ENCODE measurements around the gene CNP. TPM values are rescaled to one million over a fixed set of nuclear protein-coding genes. Genes with fewer than 3 reads are reported as not detected.
"Not testable (repeated sequence)": the region's sequence is repeated elsewhere in the genome, so short reads cannot be mapped to it uniquely, and the experiment has no call there.

CNP gene
- total RNA-seq, 1 experiment from 2014 or later: 75.1 TPM

DNA sequence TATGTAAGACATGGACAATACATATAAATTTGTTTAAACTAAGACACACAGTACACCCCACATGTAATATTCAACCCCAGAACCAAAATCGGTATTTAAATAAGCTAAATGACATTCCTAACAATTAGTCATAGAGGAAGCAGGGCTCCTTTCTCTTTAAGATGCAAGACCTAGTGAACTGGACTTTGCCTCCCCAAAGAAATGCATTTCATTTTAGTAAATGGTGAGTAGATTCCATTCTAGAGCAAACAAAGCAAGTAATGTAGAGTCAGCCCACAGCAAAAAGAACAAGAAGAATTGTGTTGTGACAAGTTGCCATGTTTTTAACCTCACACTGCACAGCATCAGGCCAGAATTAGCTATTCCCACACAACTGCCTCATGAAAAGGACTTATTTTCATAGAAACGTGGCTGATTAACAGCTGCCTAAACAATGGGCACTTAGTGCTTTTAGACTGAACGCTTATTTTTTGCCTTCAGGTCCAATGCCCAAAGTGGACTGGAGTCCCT lies 36.3 kb downstream of the CNP start:
- peak; percentile 61 for DNase-seq (ENCODE audit: low read depth)

DNA sequence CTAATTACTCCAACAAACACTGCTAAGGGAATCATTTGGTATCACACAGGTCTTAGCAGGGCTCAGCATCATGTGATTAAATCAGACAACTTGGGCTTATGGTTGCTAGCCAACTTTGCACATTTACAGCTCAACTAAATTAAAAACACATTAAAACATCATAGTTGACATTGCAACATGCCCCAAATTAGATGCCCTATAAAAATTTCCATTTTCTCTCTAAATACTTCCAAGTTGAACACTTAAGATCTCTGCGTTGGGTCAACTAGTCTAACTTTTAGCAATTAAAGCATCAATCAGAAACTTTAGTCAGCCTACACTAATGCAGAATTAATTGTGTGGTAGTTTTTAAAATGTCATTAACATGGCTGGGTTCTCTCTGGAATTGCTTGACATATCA lies 38.6 kb downstream of the CNP start:
- no peak for DNase-seq (ENCODE audit: low read depth)

DNA sequence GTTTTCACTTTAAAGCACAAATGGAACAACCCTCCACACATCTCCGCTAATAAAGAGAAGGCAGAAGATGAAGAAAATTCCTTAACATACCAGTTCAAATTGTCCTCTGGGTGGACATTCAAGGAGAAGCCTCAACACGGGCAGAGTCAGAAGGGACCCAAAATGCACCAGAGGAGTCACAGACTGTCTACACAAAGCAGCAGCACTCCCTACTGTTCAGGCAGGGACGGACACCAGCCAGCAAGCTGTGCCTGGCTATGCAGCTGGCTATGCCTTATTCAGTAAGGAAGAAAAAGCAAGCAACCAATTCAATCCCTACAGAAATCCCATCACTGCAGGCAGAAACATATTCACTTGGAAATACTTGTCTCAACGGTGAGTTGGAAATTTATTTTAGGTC lies 42.6 kb downstream of the CNP start:
- no peak for DNase-seq (ENCODE audit: low read depth)

DNA sequence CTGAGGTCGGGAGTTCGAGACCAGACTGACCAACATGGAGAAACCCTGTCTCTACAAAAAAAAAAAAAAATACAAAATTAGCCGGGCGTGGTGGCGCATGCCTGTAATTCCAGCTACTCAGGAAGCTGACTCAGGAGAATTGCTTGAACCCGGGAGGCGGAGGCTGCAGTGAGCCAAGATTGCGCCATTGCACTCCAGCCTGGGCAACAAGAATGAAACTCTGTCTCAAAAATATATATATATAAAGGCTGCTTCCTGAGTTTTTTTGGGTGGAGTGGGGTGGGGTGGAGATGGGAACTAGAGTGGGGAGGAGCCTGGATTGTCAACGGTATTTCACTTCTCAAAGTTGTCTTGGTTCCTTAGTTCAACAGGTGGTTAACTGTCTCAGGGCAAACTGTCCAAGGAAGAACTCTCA lies 43.7 kb downstream of the CNP start:
- peak; percentile 26 for DNase-seq (ENCODE audit: low read depth)

DNA sequence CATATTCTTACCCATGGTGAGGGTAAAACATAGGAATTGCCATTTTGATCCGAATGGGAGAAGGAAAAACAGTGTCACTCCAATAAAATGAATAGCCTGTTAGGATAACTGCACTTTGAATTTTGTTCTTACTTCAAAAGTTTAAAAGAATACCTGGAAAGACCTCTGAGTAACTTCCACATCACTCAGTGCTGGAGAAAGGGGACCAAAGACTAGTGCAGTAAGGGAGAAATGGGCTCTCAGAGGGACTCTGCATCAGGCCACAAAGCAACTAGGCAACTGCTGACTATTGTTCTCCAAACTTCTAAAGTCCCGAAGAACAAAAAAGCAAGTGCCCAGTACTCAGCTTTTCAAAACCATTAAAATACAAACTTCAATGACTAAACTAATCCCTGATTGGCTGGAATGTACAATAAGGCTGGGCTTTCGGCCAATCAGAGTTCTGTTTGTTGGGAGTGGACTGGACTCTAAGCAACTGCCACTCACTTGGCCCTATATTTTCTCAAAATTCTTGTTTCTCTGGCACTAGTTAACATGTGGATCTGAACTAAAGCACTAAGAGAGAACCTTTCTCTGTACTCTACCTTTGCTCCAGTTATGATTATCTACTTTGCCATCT lies 44.4 kb downstream of the CNP start:
- peak; percentile 50 for DNase-seq (ENCODE audit: low read depth)

DNA sequence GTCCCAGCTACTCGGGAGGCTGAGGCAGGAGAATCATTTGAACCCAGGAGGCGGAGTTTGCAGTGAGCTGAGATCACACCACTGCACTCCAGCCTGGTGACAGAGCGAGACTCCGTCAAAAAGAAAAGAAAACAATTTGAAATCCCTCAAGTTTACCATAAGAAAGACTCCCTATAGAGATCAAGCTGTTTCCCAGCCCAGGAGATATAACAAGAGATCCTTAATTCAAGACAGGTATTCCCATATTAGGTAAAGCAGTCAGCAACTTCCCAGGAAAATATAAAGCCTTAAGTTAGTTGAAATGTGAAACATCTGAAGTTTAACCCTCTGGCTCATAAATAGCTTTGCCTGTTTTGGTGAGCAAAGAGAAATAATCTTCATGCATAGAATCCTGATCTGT lies 45.8 kb downstream of the CNP start:
- not testable (repeated sequence) for DNase-seq (ENCODE audit: low read depth)

DNA sequence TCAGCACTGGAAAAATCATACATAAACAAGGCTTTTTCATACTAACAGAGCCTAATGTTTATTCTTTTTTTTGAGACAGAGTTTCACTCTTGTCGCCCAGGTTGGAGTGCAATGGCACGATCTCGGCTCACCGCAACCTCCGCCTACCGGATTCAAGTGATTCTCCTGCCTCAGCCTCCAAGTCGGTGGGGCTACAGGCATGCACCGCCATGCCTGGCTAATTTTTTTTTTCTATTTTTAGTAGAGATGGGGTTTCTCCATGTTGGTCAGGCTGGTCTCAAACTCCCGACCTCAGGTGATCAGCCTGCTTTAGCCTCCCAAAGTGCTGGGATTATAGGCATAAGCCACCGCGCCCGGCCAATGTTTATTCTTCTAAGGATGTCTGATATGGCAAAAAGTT lies 47.1 kb downstream of the CNP start:
- not testable (repeated sequence) for DNase-seq (ENCODE audit: low read depth)

DNA sequence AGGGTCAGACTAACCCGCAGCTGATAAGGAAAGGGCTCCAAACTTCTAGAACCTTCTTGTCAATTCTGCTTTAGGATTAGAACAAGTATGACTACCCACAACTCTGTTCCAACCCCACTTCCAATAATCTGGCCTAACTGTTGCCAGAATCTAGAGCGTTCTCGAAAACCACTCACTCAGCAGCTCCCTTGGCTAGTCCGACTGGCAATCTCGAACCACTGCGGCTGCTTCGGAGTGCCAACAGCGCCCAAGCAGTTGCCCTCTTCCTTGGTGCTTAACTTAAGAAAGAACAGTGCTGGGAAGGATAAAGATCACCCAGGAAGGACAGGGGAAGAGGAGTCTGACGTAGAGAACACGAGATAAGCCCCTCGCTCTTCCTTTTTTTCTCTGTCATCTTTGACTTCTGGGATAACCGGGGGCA lies 49.8 kb downstream of the CNP start:
- DNase-seq (ENCODE audit: low read depth): peak; percentile 20

DNA sequence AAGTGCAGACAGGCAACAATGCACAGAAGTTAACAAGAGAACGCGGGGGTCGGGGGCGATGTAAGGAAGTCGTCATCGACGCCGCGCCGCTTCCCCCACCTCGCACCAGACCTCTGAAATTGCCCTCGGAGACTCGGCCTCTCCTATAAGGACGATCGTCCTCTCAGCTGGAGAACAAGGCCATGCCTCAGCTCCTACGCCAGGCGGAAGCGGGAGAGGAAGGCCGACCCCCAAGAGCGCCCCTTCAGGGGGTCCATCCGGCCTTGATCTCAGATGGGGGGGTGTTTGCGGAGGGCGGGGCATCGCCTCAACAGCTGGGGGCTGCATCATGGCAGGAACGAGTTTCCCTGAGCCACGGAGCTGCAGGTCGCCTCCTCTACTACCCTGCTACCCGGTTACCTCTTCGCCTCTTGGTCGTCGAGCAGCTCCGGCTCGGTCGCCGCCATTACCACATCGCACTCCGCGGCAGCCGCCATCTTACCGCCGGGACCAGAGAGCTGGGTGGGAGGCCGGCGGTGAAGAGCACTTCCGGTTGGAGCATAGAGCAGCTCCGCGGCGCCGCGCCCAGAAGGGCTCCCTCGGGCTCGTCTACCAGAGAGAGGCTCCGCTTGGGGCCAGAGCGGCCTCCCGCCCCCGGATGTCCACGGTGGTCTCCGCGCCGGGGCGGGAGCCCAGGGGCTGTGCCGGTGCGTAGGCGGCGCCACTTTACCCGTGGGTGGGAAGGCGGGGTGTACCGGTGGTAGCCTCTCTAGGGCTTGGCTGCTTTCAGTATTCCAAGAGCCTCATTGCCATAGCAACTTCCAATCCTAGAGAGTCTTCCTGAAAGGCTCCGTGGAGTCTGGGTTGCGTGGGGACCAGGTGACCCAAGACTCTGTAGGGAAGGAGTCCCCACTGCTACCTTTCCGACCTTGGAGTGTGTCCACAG lies 50.6 kb downstream of the CNP start, which contains the start of gene DNAJC7:
TSS of gene DNAJC7 (minus strand) at position 499 of the 925 bp plus-strand sequence. CDS start at position 476, 23 bp downstream.
- DNase-seq (ENCODE audit: low read depth): peak; percentile 89

DNA sequence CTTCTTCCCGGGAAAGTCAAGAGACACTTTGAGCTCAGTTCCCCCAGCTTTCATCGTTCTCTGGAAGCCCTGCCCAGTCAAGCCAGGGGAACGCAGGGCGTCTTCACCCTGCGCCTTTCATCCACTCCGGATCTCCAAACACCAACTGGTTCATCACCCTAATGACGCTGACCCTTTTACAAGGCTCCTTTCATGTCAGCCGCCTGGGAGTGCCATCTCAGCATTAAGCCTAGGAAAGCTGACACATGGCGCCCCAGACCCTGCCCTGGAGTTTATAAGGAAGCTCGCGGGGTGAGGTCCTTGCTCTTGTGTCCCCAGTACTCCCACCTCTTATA lies 51.2 kb downstream of the CNP start:
- no peak for DNase-seq (ENCODE audit: low read depth)

DNA sequence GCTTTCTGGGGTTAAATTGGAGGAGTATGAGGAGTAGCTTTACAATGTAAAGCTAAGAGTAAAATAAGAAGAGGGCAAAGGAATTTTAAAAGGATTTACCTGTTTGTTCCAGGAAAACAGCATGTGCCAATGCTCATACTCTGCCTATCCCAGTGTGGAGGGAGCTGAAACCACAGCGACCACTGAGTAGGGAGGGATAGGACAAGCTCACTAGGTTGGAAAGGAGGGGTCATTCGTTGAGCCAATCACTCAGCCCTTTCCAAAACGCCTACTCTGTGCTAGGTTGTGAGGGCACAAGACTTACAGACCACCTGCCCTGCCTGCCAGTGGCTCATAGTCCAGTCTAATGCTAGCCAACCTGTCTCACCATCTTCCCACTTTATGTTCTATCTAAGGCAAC lies 51.7 kb downstream of the CNP start:
- DNase-seq (ENCODE audit: low read depth): no peak

DNA sequence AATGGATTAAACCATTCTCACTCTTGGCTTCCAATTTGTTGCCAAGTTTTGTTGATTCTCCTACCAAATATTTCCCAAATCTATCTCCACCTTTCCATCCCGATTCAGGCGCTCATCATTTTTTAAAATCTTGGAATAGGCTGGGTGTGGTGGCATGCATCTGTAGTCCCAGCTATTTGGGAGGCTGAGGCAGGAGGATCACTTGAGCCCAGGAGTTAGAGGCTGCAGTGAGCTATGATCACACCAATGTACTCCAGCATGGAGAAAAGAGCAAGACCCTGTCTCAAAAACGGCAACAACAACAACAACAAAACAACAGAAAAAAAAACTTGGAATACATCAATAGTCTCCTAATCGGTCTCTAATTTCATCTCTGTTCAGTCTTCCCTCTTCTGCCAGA lies 52.4 kb downstream of the CNP start:
- DNase-seq (ENCODE audit: low read depth): no peak

DNA sequence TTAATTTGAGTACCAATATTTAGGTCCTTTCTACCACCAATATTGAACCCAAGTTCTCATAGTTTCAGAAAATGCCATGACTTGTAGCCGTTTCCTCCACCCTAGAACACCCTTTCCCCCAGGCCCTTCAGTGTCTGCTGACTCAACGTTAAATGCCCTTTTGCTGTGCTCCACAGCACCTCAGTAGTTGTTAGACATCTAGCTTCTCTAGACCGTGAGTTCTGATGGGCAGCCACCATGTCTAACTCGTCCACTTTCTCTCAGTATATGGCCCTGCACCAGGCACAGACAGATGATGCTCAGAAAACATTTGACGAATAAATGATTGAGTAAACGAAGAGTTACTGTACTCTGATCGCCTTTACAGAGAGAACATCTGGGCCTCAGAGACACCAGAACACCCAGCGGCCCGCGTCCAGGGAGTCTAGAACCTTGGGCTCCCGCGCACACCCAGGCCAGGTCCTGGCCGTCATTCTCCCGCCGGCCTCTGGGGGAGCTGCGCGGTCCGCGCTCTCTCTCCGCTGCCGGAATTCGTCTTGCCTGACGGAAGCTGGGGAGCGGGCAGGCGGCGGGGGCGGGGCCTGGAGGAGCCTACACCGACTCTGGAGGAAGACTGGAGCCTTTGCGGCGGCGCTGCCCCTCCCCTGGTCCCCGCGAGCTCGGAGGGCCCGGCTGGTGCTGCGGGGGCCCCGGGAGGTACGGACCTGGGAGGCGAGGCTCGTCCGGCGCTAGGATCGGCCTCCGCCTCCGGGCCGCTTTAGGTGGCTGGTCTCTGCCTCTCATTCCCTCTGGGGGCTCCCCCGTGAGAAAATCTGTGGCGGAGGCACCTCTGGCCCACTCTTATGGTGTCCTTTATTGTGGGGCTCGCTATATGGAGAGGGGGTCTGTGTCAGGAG lies 53.2 kb downstream of the CNP start, which contains the start of gene NKIRAS2:
TSS of gene NKIRAS2 (plus strand) at position 582 of the 896 bp plus-strand sequence. CDS start 1,488 bp downstream, outside the sequence.
- peak; percentile 86 for DNase-seq (ENCODE audit: low read depth)

DNA sequence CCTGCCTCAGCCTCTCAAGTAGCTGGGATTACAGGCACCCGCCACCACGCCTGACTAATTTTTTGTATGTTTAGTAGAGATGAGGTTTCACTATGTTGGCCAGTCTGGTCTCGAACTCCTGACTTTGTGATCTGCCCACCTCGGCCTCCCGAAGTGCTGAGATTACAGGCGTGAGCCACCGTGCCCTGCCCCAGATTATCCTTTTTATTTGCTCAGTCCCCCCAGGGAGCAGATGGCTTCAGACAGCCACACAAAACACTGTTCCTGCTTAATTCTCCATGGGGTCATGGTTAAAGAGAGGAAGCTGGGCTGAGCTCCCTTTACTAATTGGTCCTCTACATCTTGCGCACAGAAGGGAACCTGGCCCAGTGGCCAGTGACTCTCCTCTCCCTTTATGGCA lies 54.2 kb downstream of the CNP start:
- not testable (repeated sequence) for DNase-seq (ENCODE audit: low read depth)

DNA sequence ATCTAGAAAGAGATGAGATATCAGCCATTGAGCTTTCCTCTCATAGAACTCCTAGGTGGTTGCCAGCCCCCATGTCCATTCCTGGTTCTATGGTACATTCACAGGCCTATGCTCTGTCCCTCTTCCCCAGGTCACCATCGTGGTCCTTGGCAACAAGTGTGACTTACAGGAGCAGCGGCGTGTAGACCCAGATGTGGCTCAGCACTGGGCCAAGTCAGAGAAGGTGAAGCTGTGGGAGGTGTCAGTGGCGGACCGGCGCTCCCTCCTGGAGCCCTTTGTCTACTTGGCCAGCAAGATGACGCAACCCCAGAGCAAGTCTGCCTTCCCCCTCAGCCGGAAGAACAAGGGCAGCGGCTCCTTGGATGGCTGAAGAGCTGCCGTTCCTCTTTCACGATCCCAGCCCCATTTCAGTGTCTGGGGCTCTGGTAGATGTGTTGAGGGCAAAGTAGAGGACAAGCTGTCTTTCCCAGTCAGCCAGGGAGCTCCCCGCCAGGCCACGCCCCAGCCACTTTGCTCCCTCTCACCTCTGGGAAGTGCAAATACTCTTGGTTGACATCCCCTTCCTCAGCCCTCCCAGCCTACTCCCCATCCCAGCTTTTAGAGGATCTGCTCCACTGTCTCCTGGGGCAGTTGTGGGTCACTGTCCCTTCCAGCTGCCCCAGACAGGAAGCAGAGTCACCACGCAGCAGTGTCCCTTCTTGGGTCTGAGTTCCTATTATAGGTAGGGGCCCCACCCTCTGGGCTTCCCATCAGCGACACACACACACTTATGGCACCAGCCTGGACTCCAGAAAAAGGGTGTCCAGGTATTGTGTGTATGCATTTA lies 57.1 kb downstream of the CNP start:
- DNase-seq (ENCODE audit: low read depth): no peak

DNA sequence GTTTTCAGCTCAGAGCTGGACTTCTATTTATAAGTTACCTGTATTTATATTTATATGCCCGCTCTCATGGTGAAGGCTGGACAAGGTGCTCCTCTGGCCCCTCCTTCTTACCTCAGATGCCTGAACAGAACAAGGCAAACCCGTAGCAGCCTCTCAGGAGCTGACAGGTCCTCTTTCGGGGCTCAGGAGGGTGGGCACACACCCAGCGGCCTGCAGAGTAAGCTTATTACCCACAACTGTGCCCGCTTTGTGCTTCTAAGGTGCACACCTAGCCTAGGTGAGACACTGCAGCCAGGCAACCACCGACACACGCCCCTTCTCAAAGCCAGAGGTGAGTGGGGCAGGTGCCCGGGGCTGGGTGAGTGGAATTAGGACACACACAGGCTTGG lies 58.6 kb downstream of the CNP start:
- DNase-seq (ENCODE audit: low read depth): no peak

DNA sequence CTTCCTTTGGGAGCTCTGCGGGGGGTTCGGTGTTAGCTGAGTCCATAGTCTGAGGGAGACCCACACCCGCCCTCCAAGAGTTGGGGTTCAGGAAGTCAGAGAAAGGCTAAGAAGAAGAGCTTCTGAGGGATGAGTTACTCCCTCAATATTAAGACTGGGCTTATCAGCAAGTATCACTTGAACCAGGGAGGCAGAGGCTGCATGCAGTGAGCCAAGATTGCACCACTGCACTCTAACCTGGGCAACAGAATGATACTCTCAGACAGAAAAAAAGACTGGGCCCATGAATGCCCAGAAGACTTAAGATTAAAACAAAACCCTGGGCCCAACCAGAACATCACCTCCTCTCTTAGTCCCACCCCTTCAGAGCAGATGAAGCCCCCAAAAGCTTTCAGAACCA lies 59.3 kb downstream of the CNP start:
- DNase-seq (ENCODE audit: low read depth): no peak

DNA sequence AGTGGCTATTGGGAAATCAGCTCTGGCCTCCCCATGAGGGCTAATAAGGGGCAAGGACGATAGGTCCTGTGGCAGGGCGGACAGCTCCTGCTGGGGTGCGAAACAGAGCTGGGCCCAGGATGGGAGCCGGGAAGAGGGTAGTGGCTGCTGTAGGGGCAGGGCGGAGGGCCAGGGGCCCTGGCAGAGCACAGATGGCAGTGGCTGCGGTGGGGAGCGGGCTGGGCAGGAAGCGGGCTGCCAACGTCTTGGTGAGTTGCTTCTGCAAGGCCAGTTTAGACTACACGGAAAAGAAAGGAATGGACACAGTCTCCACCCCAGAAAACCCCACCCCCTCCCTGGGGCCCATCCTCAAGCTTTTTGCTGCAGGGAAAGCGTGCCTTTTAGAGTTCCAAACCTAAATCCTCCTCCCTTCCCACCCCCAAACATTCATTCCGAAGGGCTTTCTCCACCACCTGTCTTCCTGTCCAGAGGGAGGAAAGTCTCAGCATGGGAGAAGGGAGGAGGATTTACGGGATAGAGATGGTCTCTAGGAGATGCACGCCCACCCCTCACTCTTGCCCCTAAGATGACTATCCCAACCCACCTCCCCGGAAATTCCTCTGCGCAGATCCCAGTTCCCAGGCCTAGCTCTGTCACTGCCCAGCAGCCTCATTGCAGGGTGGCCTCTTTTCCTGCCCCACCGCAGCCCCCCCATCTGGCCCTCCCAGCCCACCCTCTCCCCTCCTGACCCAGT lies 60.4 kb downstream of the CNP start:
- peak; percentile 34 for DNase-seq (ENCODE audit: low read depth)

Data from LHCN-M2 (cell line).